HEK293T (cell line): ENCODE measurements around the gene C17orf113.

Source experiments
- CTCF ChIA-PET: fragments of 350-600 bp; formaldehyde crosslinking; extraction: SDS; loops from one replicate; lab custom pipeline; 2021; ENCODE audit warnings: antibody characterized with exemption, inconsistent platforms; lab: Yijun Ruan, JAX
- POLR2A ChIA-PET: fragments of 350-600 bp; formaldehyde crosslinking; extraction: SDS; loops from one replicate; lab custom pipeline; 2020; ENCODE audit warnings: antibody characterized with exemption, inconsistent platforms; lab: Yijun Ruan, JAX
- DNase-seq: peaks from one replicate; pipeline ENCODE4 v3.0.0; 2012; ENCODE audit warnings: mixed read lengths; ENCODE audit errors: extremely low spot score
- ARNT ChIP-seq: fragments of 450-650 bp; IDR thresholded peaks from 2 replicates; pipeline ENCODE4 v1.6.1; 2017; ENCODE audit warnings: mild to moderate bottlenecking
- BHLHE40 ChIP-seq: fragments of 450-650 bp; IDR thresholded peaks from 2 replicates; pipeline ENCODE4 v1.6.1; 2016; ENCODE audit warnings: mild to moderate bottlenecking, moderate library complexity, borderline replicate concordance
- CTBP1 ChIP-seq: fragments of 450-650 bp; IDR thresholded peaks from 2 replicates; pipeline ENCODE4 v1.6.1; 2016; ENCODE audit warnings: borderline replicate concordance
- ELF4 ChIP-seq: fragments of 450-650 bp; IDR thresholded peaks from 2 replicates; pipeline ENCODE4 v1.6.1; 2017; ENCODE audit warnings: antibody characterized with exemption
- FOXA1 ChIP-seq: fragments of 450-650 bp; IDR thresholded peaks from 2 replicates; pipeline ENCODE4 v1.6.1; 2016; ENCODE audit warnings: mild to moderate bottlenecking
- FOXK2 ChIP-seq: fragments of 450-650 bp; IDR thresholded peaks from 2 replicates; pipeline ENCODE4 v1.6.1; 2016; ENCODE audit warnings: mild to moderate bottlenecking
- FOXM1 ChIP-seq: fragments of 450-650 bp; IDR thresholded peaks from 2 replicates; pipeline ENCODE4 v1.6.1; 2017; ENCODE audit warnings: mild to moderate bottlenecking, borderline replicate concordance
- HDGF ChIP-seq: fragments of 450-650 bp; IDR thresholded peaks from 2 replicates; pipeline ENCODE4 v1.6.1; 2017; ENCODE audit warnings: antibody characterized with exemption, borderline replicate concordance
- L3MBTL2 ChIP-seq: fragments of 450-650 bp; conservative IDR thresholded peaks from 2 replicates; pipeline ENCODE4 v1.6.1; 2016; ENCODE audit warnings: mild to moderate bottlenecking
- LEF1 ChIP-seq: fragments of 450-650 bp; IDR thresholded peaks from 2 replicates; pipeline ENCODE4 v1.6.1; 2017; ENCODE audit warnings: mild to moderate bottlenecking, borderline replicate concordance
- NFRKB ChIP-seq: fragments of 450-650 bp; IDR thresholded peaks from 2 replicates; pipeline ENCODE4 v1.6.1; 2016; ENCODE audit warnings: mild to moderate bottlenecking, moderate library complexity
- PKNOX1 ChIP-seq: fragments of 450-650 bp; IDR thresholded peaks from 2 replicates; pipeline ENCODE4 v1.6.1; 2016
- SP1 ChIP-seq: fragments of 450-650 bp; IDR thresholded peaks from 2 replicates; pipeline ENCODE4 v1.6.1; 2017
- SUZ12 ChIP-seq: fragments of 450-650 bp; IDR thresholded peaks from 2 replicates; pipeline ENCODE4 v1.6.1; 2016; ENCODE audit warnings: mild to moderate bottlenecking
- TARDBP ChIP-seq: fragments of 450-650 bp; IDR thresholded peaks from 2 replicates; pipeline ENCODE4 v1.6.1; 2016
- ZNF384 ChIP-seq: fragments of 450-650 bp; IDR thresholded peaks from 2 replicates; pipeline ENCODE4 v1.6.1; 2016

C17orf113 gene

GRCh38 chr17:42060231-42060630 is 9.8 kb upstream of the C17orf113 start:
- POLR2A ChIA-PET: interaction anchor here (1.4 kb wide), 1 partner anchor 43 kb away, joined by 6 read pairs; the partner anchor contains the start of gene DNAJC7
- no peak for DNase-seq
- CTCF ChIA-PET: no interaction called here
- no peak for TF ChIP-seq FOXK2
- TF ChIP-seq HDGF: no peak
- TF ChIP-seq SUZ12: no peak
- no peak for TF ChIP-seq NFRKB
- no peak for TF ChIP-seq PKNOX1
- TF ChIP-seq SP1: no peak
- TF ChIP-seq L3MBTL2: no peak
- no peak for TF ChIP-seq BHLHE40
- no peak for TF ChIP-seq ELF4
- no peak for TF ChIP-seq FOXM1
- no peak for TF ChIP-seq LEF1
- TF ChIP-seq CTBP1: no peak
- TF ChIP-seq FOXA1: no peak
- no peak for TF ChIP-seq ZNF384
- no peak for TF ChIP-seq TARDBP
- TF ChIP-seq ARNT: no peak

GRCh38 chr17:42059815-42060214 is 9.4 kb upstream of the C17orf113 start:
- ChIA-PET POLR2A (interaction anchor here (1.4 kb wide), 1 partner anchor 42 kb away, joined by 6 read pairs; the partner anchor contains the start of gene DNAJC7), CTCF (interaction anchor here (1.6 kb wide), 1 partner anchor 8 kb away, joined by 4 read pairs; no protein-coding TSS in a partner anchor)
- no peak for DNase-seq
- no peak for TF ChIP-seq ARNT

- ChIA-PET POLR2A (no interaction called here), CTCF (no interaction called here)
- DNase-seq: no peak
- TF ChIP-seq BHLHE40 (no peak), NFRKB (no peak), SP1 (no peak), TARDBP (no peak), ARNT (no peak), SUZ12 (no peak), FOXA1 (no peak), L3MBTL2 (no peak), CTBP1 (no peak), PKNOX1 (no peak), LEF1 (no peak), FOXK2 (no peak)
Measured at GRCh38 chr17:42058063-42058462, 7.7 kb upstream of the C17orf113 start.

GRCh38 chr17:42056635-42057034 is 6.2 kb upstream of the C17orf113 start:
- ChIA-PET POLR2A (interaction anchor here (2.0 kb wide), 1 partner anchor 39 kb away, joined by 11 read pairs; the partner anchor contains the start of gene DNAJC7), CTCF (no interaction called here)
- no peak for DNase-seq
- TF ChIP-seq TARDBP: no peak
- TF ChIP-seq BHLHE40: no peak
- TF ChIP-seq LEF1: no peak
- no peak for TF ChIP-seq FOXA1
- TF ChIP-seq PKNOX1: no peak
- no peak for TF ChIP-seq NFRKB
- no peak for TF ChIP-seq SP1
- no peak for TF ChIP-seq CTBP1
- no peak for TF ChIP-seq ARNT
- TF ChIP-seq HDGF: no peak
- TF ChIP-seq FOXM1: no peak
- TF ChIP-seq FOXK2: no peak
- no peak for TF ChIP-seq L3MBTL2
- no peak for TF ChIP-seq ELF4
- no peak for TF ChIP-seq ZNF384
- TF ChIP-seq SUZ12: no peak

GRCh38 chr17:42055496-42055895 is 5.1 kb upstream of the C17orf113 start:
- TF ChIP-seq FOXA1 (no peak), L3MBTL2 (no peak), ARNT (no peak), ZNF384 (no peak), TARDBP (no peak), PKNOX1 (no peak), HDGF (no peak), ELF4 (no peak), LEF1 (no peak), FOXM1 (no peak), FOXK2 (no peak), NFRKB (no peak), CTBP1 (no peak), SP1 (no peak), BHLHE40 (no peak), SUZ12 (no peak)
- ChIA-PET CTCF (interaction anchor here (0.6 to 1.1 kb wide), 2 partner anchors 34 to 46 kb away, joined by 3 read pairs; no protein-coding TSS in a partner anchor), POLR2A (interaction anchor here (2.0 kb wide), 1 partner anchor 38 kb away, joined by 11 read pairs; the partner anchor contains the start of gene DNAJC7)
- DNase-seq: no peak
